Measurements from ENCODE around the gene MUSK. TPM values are rescaled to one million over a fixed set of nuclear protein-coding genes. Genes with fewer than 3 reads are reported as not detected.
A peak's percentile ranks its signal among the peaks of the same experiment; 100 is the strongest.
"Not testable (repeated sequence)": the region's sequence is repeated elsewhere in the genome, so short reads cannot be mapped to it uniquely, and the experiment has no call there.

The MUSK gene
- total RNA-seq, 8 experiments from 2014 or later, result 0.09 to 0.70 (median 0.29) TPM; not detected in 2

GRCh38 chr9:110808599-110808980, 140.0 kb downstream of the MUSK start:
- in situ Hi-C loops (cut with MboI; ENCODE audit: low pct_unique_long_range_greater_than_20kb in 2 of 9, low sequenced_read_pairs in 9 of 9, unreplicated experiment in 9 of 9), result no loop called here
- WGBS, 10 experiments, result 83 to 100% (median 90%) methylated on average over 1 to 4 of the region's 4 CpGs; no CpG with 5 or more reads in 2 of the 10 experiments
- Histone ChIP-seq H3K4me1 (replicated peaks in 1 of 2) (no peaks in the 10 kb centered on the region), H3K4me3 (no peak overlapping the region), H3K27ac (no peak overlapping the region)
- no peak for ATAC-seq (replicated peaks in 6 of 8)

GRCh38 chr9:110809038-110809595, 140.5 kb downstream of the MUSK start:
- Histone ChIP-seq H3K4me3 (no peak overlapping the region), H3K27ac (no peak overlapping the region), H3K4me1 (replicated peaks in 1 of 2) (no peaks in the 10 kb centered on the region)
- in situ Hi-C loops (cut with MboI; ENCODE audit: low pct_unique_long_range_greater_than_20kb in 2 of 9, low sequenced_read_pairs in 9 of 9, unreplicated experiment in 9 of 9), result no loop called here
- ATAC-seq (replicated peaks in 6 of 8), result no peak
- 74 to 97% (median 90%) methylated on average over 1 to 3 of the region's 3 CpGs; no CpG with 5 or more reads in 1 of the 10 experiments for WGBS, 10 experiments

GRCh38 chr9:110810262-110810976, 141.8 kb downstream of the MUSK start:
- no peak overlapping the region for H3K4me3 ChIP-seq
- no peak overlapping the region for H3K27ac ChIP-seq
- in situ Hi-C loops (cut with MboI; ENCODE audit: low pct_unique_long_range_greater_than_20kb in 2 of 9, low sequenced_read_pairs in 9 of 9, unreplicated experiment in 9 of 9), result no loop called here
- no peaks in the 10 kb centered on the region for H3K4me1 ChIP-seq (replicated peaks in 1 of 2)
- no peak for ATAC-seq (replicated peaks in 6 of 8)
- WGBS, 10 experiments, result 90 to 100% (median 100%) methylated on average over 1 of the region's 1 CpG; no CpG with 5 or more reads in 2 of the 10 experiments

- no peak overlapping the region for H3K4me3 ChIP-seq
- H3K27ac ChIP-seq, result no peak overlapping the region
- ATAC-seq (replicated peaks in 6 of 8), result no peak
- H3K4me1 ChIP-seq (replicated peaks in 1 of 2), result no peaks in the 10 kb centered on the region
- 42 to 92% (median 67%) methylated on average over 1 to 3 of the region's 3 CpGs for WGBS, 10 experiments
- in situ Hi-C loops (cut with MboI; ENCODE audit: low pct_unique_long_range_greater_than_20kb in 2 of 9, low sequenced_read_pairs in 9 of 9, unreplicated experiment in 9 of 9), result no loop called here
Measured at GRCh38 chr9:110812886-110813285, 144.3 kb downstream of the MUSK start.

GRCh38 chr9:110814159-110814558, 145.6 kb downstream of the MUSK start:
- no peak for ATAC-seq (replicated peaks in 6 of 8)
- no peak overlapping the region for H3K4me3 ChIP-seq
- in situ Hi-C loops (cut with MboI; ENCODE audit: low pct_unique_long_range_greater_than_20kb in 2 of 9, low sequenced_read_pairs in 9 of 9, unreplicated experiment in 9 of 9), result no loop called here
- H3K4me1 ChIP-seq (replicated peaks in 1 of 2), result no peaks in the 10 kb centered on the region
- WGBS, 10 experiments, result 20 to 100% (median 100%) methylated on average over 1 of the region's 2 CpGs; no CpG with 5 or more reads in 7 of the 10 experiments
- H3K27ac ChIP-seq, result no peak overlapping the region

GRCh38 chr9:110815361-110815760, 146.8 kb downstream of the MUSK start:
- peak in 2 of 8 experiments; percentile 48 to 79 for ATAC-seq (replicated peaks in 6 of 8)
- in situ Hi-C loops (cut with MboI; ENCODE audit: low pct_unique_long_range_greater_than_20kb in 2 of 9, low sequenced_read_pairs in 9 of 9, unreplicated experiment in 9 of 9), result no loop called here
- no peak overlapping the region for H3K4me3 ChIP-seq
- WGBS, 10 experiments, result 0 to 100% (median 67%) methylated on average over 1 of the region's 1 CpG; no CpG with 5 or more reads in 3 of the 10 experiments
- H3K27ac ChIP-seq, result no peak overlapping the region
- no peaks in the 10 kb centered on the region for H3K4me1 ChIP-seq (replicated peaks in 1 of 2)

GRCh38 chr9:110820381-110820780, 151.8 kb downstream of the MUSK start:
- no peak overlapping the region for H3K27ac ChIP-seq
- H3K4me3 ChIP-seq, result no peak overlapping the region
- ATAC-seq (replicated peaks in 6 of 8), result no peak
- 0 to 40% (median 18%) methylated on average over 1 of the region's 1 CpG; no CpG with 5 or more reads in 4 of the 10 experiments for WGBS, 10 experiments
- in situ Hi-C loops (cut with MboI; ENCODE audit: low pct_unique_long_range_greater_than_20kb in 2 of 9, low sequenced_read_pairs in 9 of 9, unreplicated experiment in 9 of 9), result no loop called here
- H3K4me1 ChIP-seq (replicated peaks in 1 of 2), result no peaks in the 10 kb centered on the region

- no peaks in the 10 kb centered on the region for H3K4me1 ChIP-seq (replicated peaks in 1 of 2)
- H3K27ac ChIP-seq, result no peak overlapping the region
- WGBS, 10 experiments, result 44 to 57% (median 50%) methylated on average over 1 of the region's 1 CpG; no CpG with 5 or more reads in 3 of the 10 experiments
- ATAC-seq (replicated peaks in 6 of 8), result peak in 2 of 8 experiments; percentile 57 to 67
- in situ Hi-C loops (cut with MboI; ENCODE audit: low pct_unique_long_range_greater_than_20kb in 2 of 9, low sequenced_read_pairs in 9 of 9, unreplicated experiment in 9 of 9), result no loop called here
- H3K4me3 ChIP-seq, result no peak overlapping the region
Measured at GRCh38 chr9:110821064-110821463, 152.5 kb downstream of the MUSK start.

- H3K4me1 ChIP-seq (replicated peaks in 1 of 2); ATAC-seq (replicated peaks in 6 of 8); H3K27ac ChIP-seq; in situ Hi-C loops (cut with MboI; ENCODE audit: low pct_unique_long_range_greater_than_20kb in 2 of 9, low sequenced_read_pairs in 9 of 9, unreplicated experiment in 9 of 9); H3K4me3 ChIP-seq: not testable (repeated sequence)
Measured at GRCh38 chr9:110825129-110825528, 156.5 kb downstream of the MUSK start.

- Histone ChIP-seq H3K4me1 (replicated peaks in 1 of 2) (no peaks in the 10 kb centered on the region), H3K4me3 (no peak overlapping the region), H3K27ac (no peak overlapping the region)
- 60 to 100% (median 78%) methylated on average over 1 to 2 of the region's 2 CpGs; no CpG with 5 or more reads in 2 of the 10 experiments for WGBS, 10 experiments
- in situ Hi-C loops (cut with MboI; ENCODE audit: low pct_unique_long_range_greater_than_20kb in 2 of 9, low sequenced_read_pairs in 9 of 9, unreplicated experiment in 9 of 9), result no loop called here
- no peak for ATAC-seq (replicated peaks in 6 of 8)
Measured at GRCh38 chr9:110825950-110826349, 157.4 kb downstream of the MUSK start.

GRCh38 chr9:110826400-110826799, 157.8 kb downstream of the MUSK start:
- H3K4me3 ChIP-seq; in situ Hi-C loops (cut with MboI; ENCODE audit: low pct_unique_long_range_greater_than_20kb in 2 of 9, low sequenced_read_pairs in 9 of 9, unreplicated experiment in 9 of 9); H3K27ac ChIP-seq; H3K4me1 ChIP-seq (replicated peaks in 1 of 2); ATAC-seq (replicated peaks in 6 of 8): not testable (repeated sequence)
- WGBS, 10 experiments, result 15 to 100% (median 48%) methylated on average over 2 of the region's 9 CpGs; no CpG with 5 or more reads in 7 of the 10 experiments

GRCh38 chr9:110828264-110828663, 159.7 kb downstream of the MUSK start:
- peak in 2 of 8 experiments; percentile 41 to 59 for ATAC-seq (replicated peaks in 6 of 8)
- in situ Hi-C loops (cut with MboI; ENCODE audit: low pct_unique_long_range_greater_than_20kb in 2 of 9, low sequenced_read_pairs in 9 of 9, unreplicated experiment in 9 of 9), result no loop called here
- no peak overlapping the region for H3K27ac ChIP-seq
- no peaks in the 10 kb centered on the region for H3K4me1 ChIP-seq (replicated peaks in 1 of 2)
- H3K4me3 ChIP-seq, result no peak overlapping the region
- WGBS, 10 experiments, result 14 to 100% (median 80%) methylated on average over 1 to 3 of the region's 3 CpGs; no CpG with 5 or more reads in 2 of the 10 experiments

- H3K27ac ChIP-seq, result no peak overlapping the region
- in situ Hi-C loops (cut with MboI; ENCODE audit: low pct_unique_long_range_greater_than_20kb in 2 of 9, low sequenced_read_pairs in 9 of 9, unreplicated experiment in 9 of 9), result no loop called here
- H3K4me3 ChIP-seq, result no peak overlapping the region
- WGBS, 10 experiments, result 83 to 100% (median 94%) methylated on average over 1 to 20 of the region's 21 CpGs; no CpG with 5 or more reads in 6 of the 10 experiments
- no peak for ATAC-seq (replicated peaks in 6 of 8)
- no peaks in the 10 kb centered on the region for H3K4me1 ChIP-seq (replicated peaks in 1 of 2)
Measured at GRCh38 chr9:110830495-110830894, 161.9 kb downstream of the MUSK start.
